Calu3 (cell line): Measurements from ENCODE around the gene S1PR2. TPM values are rescaled to one million over a fixed set of nuclear protein-coding genes. Genes with fewer than 3 reads are reported as not detected.

ENCODE experiments used
- BruUV-seq: library from RNA; stranded (reverse); fragments of 400-500 nt; replicated peaks from 2 replicates; lab custom pipeline; 2021; lab: Mats Ljungman, UMichigan
- CTCF ChIA-PET: fragments of 300-600 bp; sonication (Branson Sonifier 250); formaldehyde crosslinking; loops from one replicate; lab custom pipeline; 2022; ENCODE audit warnings: antibody characterized with exemption; lab: Charles Lee
- DNase-seq: peaks from one replicate; pipeline ENCODE4 v3.0.0; 2022
- H3K27ac Mint-ChIP-seq: one replicate; pipeline ENCODE4 v1.8.0; 2022; ENCODE audit warnings: mixed read lengths; ENCODE audit not compliant: unreplicated experiment
- H3K27me3 Mint-ChIP-seq: one replicate; pipeline ENCODE4 v1.8.0; 2022; ENCODE audit warnings: mixed read lengths; ENCODE audit not compliant: unreplicated experiment
- H3K36me3 Mint-ChIP-seq: one replicate; pipeline ENCODE4 v1.8.0; 2022; ENCODE audit warnings: mild to moderate bottlenecking, moderate library complexity, mixed read lengths; ENCODE audit not compliant: insufficient read depth, unreplicated experiment
- H3K4me1 Mint-ChIP-seq: one replicate; pipeline ENCODE4 v1.8.0; 2022; ENCODE audit warnings: mild to moderate bottlenecking, low read depth, mixed read lengths; ENCODE audit not compliant: unreplicated experiment
- H3K4me3 Mint-ChIP-seq: one replicate; pipeline ENCODE4 v1.8.0; 2022; ENCODE audit warnings: mild to moderate bottlenecking, low read depth, moderate library complexity, mixed read lengths; ENCODE audit not compliant: unreplicated experiment
- H3K9me3 Mint-ChIP-seq: one replicate; pipeline ENCODE4 v1.8.0; 2022; ENCODE audit warnings: low read depth, mixed read lengths; ENCODE audit not compliant: unreplicated experiment
- CTCF ChIP-seq: fragments of 200-600 bp; IDR thresholded peaks from one replicate; pipeline ENCODE4 v1.8.0; 2022; ENCODE audit warnings: antibody characterized with exemption; ENCODE audit not compliant: unreplicated experiment
- intact Hi-C: fragments of 100-400 bp; cut with micrococcal nuclease; formaldehyde crosslinking; loops from one replicate; pipeline ENCODE4 v1.10.0; 2022; ENCODE audit not compliant: unreplicated experiment
- total RNA-seq: library from RNA; stranded (reverse); gene quantifications from 2 replicates; pipeline ENCODE4 v1.2.3, GENCODE V29; 2022

S1PR2 gene
- total RNA-seq, 1 experiment from 2014 or later = 4.8 TPM

- intact Hi-C loops = no loop called here
- TF ChIP-seq CTCF = no peak
- DNase-seq = no peak
- H3K9me3 Mint-ChIP-seq = no peaks in the 10 kb centered on the region
- no TSS peak for BruUV-seq
- no peaks in the 10 kb centered on the region for H3K27me3 Mint-ChIP-seq
- peaks cover 21% of the 10 kb centered on the region for H3K36me3 Mint-ChIP-seq
- no peaks in the 10 kb centered on the region for H3K4me1 Mint-ChIP-seq
- peak overlapping the region; percentile 86 for H3K4me3 Mint-ChIP-seq
- H3K27ac Mint-ChIP-seq = no peak overlapping the region
- CTCF ChIA-PET = interaction anchor here (0.6 to 1.2 kb wide), 3 partner anchors 11 to 249 kb away, joined by 3 to 6 read pairs (median 5); no protein-coding TSS in a partner anchor
Observed at GRCh38 chr19:10195199-10195519, 36.0 kb downstream of the S1PR2 start.

DNA sequence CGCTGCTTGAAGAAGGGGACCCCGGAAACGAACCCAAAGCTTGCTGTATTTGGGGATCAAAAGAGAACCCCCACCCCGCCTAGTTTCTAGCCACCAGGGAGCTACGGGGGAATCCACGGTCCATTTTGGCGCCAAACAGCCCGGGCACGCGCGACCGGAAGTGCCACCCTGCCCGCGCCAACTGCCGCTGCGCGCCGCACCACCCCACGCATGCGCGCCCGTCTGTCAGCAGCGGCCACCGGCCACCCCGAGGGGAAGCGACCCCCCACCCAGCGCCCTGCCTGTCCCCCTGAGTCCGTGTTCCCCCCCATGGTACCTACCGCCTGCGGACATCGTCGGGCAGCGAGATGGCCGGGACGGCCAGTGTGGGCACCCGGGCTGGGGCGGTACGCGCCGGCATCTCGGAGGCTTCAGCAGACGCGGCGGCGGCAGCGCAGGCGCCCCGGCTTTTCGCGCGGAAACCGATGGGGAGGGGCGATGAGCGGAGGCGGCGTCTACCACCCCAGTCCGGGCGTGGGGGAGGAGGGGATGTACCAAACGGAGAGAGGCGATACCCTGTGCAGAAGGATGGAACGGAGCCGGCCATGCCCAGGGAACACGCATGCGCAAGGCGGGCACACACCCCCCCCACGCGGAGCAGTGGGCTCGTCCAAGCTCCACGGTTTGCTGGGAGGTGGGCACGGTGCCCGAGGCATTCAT, 36.5 kb downstream of the S1PR2 start, which contains the start of gene DNMT1:
Gene DNMT1 (minus strand): TSS at position 454 of the 699 bp plus-strand sequence. CDS start 54 bp downstream, at position 400.
- Mint-ChIP-seq H3K27me3 (no peaks in the 10 kb centered on the region), H3K27ac (peak within 1 kb of the TSS; percentile 68), H3K36me3 (peaks cover 21% of the 10 kb centered on the region), H3K4me1 (no peaks in the 10 kb centered on the region), H3K4me3 (peak within 1 kb of the TSS; percentile 86), H3K9me3 (no peaks in the 10 kb centered on the region)
- intact Hi-C loops = loop anchor here (5.0 kb wide), 1 partner anchor 58 kb away; the partner anchor contains the start of gene MRPL4
- TF ChIP-seq CTCF = no peak
- peak; percentile 96 for DNase-seq
- CTCF ChIA-PET = interaction anchor here (0.5 to 1.2 kb wide), 4 partner anchors 12 to 249 kb away, joined by 3 to 6 read pairs (median 4); no protein-coding TSS in a partner anchor
- no TSS peak for BruUV-seq

- no peaks in the 10 kb centered on the region for H3K27me3 Mint-ChIP-seq
- H3K4me3 Mint-ChIP-seq = peak overlapping the region; percentile 86
- no peaks in the 10 kb centered on the region for H3K4me1 Mint-ChIP-seq
- H3K27ac Mint-ChIP-seq = peak overlapping the region; percentile 68
- no peak for DNase-seq
- CTCF ChIA-PET = interaction anchor here (0.5 to 1.2 kb wide), 3 partner anchors 12 to 76 kb away, joined by 3 to 5 read pairs (median 5); no protein-coding TSS in a partner anchor
- TSS peak; percentile 51 for BruUV-seq
- no peak for TF ChIP-seq CTCF
- H3K9me3 Mint-ChIP-seq = no peaks in the 10 kb centered on the region
- intact Hi-C loops = loop anchor here (5.0 kb wide), 1 partner anchor 58 kb away; the partner anchor contains the start of gene MRPL4
- H3K36me3 Mint-ChIP-seq = peaks cover 21% of the 10 kb centered on the region
Observed at GRCh38 chr19:10193790-10194499, 37.2 kb downstream of the S1PR2 start.

DNA sequence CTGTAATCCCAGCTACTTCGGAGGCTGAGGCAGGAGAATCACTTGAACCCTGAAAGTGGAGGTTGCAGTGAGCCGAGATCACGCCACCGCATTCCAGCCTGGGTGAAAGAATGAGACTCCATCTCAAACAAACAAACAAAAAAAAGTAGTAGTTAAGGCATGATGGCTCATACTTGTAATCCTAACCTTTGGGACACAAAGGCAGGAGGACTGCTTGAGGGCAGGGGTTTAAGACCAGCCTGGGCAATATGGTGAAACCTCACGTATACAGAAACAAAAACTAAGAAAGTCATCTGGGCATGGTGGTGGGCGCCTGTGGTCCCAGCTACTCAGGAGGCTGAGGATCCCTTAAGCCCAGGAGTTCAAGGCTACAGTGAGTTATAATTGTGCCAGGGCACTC, 38.2 kb downstream of the S1PR2 start:
- no peak for DNase-seq
- H3K9me3 Mint-ChIP-seq = no peaks in the 10 kb centered on the region
- no peak for TF ChIP-seq CTCF
- H3K4me3 Mint-ChIP-seq = no peak overlapping the region
- CTCF ChIA-PET = no interaction called here
- H3K36me3 Mint-ChIP-seq = peaks cover 21% of the 10 kb centered on the region
- H3K4me1 Mint-ChIP-seq = no peaks in the 10 kb centered on the region
- H3K27me3 Mint-ChIP-seq = no peaks in the 10 kb centered on the region
- no TSS peak for BruUV-seq
- no peak overlapping the region for H3K27ac Mint-ChIP-seq
- intact Hi-C loops = loop anchor here (5.0 kb wide), 1 partner anchor 59 kb away; the partner anchor contains the start of gene MRPL4
